Ishikawa (cell line): ENCODE results near the gene PLPPR2.

ENCODE experiments used
- CEBPB ChIP-seq: IDR thresholded peaks from 2 replicates; pipeline ENCODE4 v1.6.1; 2012
- EGR1 ChIP-seq: IDR thresholded peaks from 2 replicates; pipeline ENCODE4 v1.6.1; 2012
- NFIC ChIP-seq: IDR thresholded peaks from 2 replicates; pipeline ENCODE4 v1.6.1; 2012
- RAD21 ChIP-seq: IDR thresholded peaks from 2 replicates; pipeline ENCODE4 v1.6.1; 2012; ENCODE audit warnings: low read depth
- REST ChIP-seq: IDR thresholded peaks from 2 replicates; pipeline ENCODE4 v1.6.1; 2012; ENCODE audit warnings: low read depth, mild to moderate bottlenecking
- TCF12 ChIP-seq: IDR thresholded peaks from 2 replicates; pipeline ENCODE4 v1.6.1; 2012; ENCODE audit warnings: low read depth

- TF ChIP-seq TCF12: no peak
- no peak for TF ChIP-seq CEBPB
- TF ChIP-seq EGR1: no peak
- TF ChIP-seq REST: no peak
- no peak for TF ChIP-seq NFIC
- no peak for TF ChIP-seq RAD21
Observed at GRCh38 chr19:11414544-11414943, 59.3 kb downstream of the PLPPR2 start.
